Dermis microvascular lymphatic vessel endothelial cell (primary cell): ENCODE measurements around the gene HSD17B1. TPM values are rescaled to one million over a fixed set of nuclear protein-coding genes. Genes with fewer than 3 reads are reported as not detected.
"Not testable (repeated sequence)": the region's sequence is repeated elsewhere in the genome, so short reads cannot be mapped to it uniquely, and the experiment has no call there.

Experiments
- DNase-seq, 2 donors: peaks; one replicate each; pipeline versions ENCODE4 v3.0.0 to v3.0.0-alpha.2; 2010; ENCODE audit warnings: low read depth in 2 of 2
- total RNA-seq: library from RNA; depleted of rRNA; stranded (reverse); fragments of >200 nt; gene quantifications from 2 replicates; pipeline ENCODE4 v1.2.1, GENCODE V29; 2014

Gene HSD17B1
- total RNA-seq, 1 donor from 2014 or later = 0.39 TPM

- DNase-seq = no peak
Measured at GRCh38 chr17:42547001-42547461, 5.7 kb upstream of the HSD17B1 start.

GRCh38 chr17:42547698-42548069, 5.0 kb upstream of the HSD17B1 start:
- no peak for DNase-seq

GRCh38 chr17:42548070-42548837, 4.5 kb upstream of the HSD17B1 start:
- DNase-seq = peak in 1 of 2 donors; percentile 72

GRCh38 chr17:42548993-42549755, 3.5 kb upstream of the HSD17B1 start:
- DNase-seq = no peak

- peak in 1 of 2 donors; percentile 25 for DNase-seq
Measured at GRCh38 chr17:42553161-42553818, 567 bp downstream of the HSD17B1 start.

- DNase-seq = peak in 1 of 2 donors; percentile 29
Measured at GRCh38 chr17:42553866-42554249, 1.1 kb downstream of the HSD17B1 start.

- peak; percentile 73 to 90 for DNase-seq
Measured at GRCh38 chr17:42554250-42555121, 1.8 kb downstream of the HSD17B1 start.

GRCh38 chr17:42555122-42555622, 2.4 kb downstream of the HSD17B1 start:
- DNase-seq = no peak

GRCh38 chr17:42555961-42556617, 3.4 kb downstream of the HSD17B1 start:
- not testable (repeated sequence) for DNase-seq

- no peak for DNase-seq
Measured at GRCh38 chr17:42559075-42559474, 6.4 kb downstream of the HSD17B1 start.

GRCh38 chr17:42560246-42560645, 7.5 kb downstream of the HSD17B1 start:
- DNase-seq = no peak

GRCh38 chr17:42561897-42562387, 9.2 kb downstream of the HSD17B1 start, which contains the start of gene COASY:
Gene COASY (plus strand): TSS chr17:42562148. CDS start chr17:42562623, 475 bp downstream.
- peak; percentile 96 to 98 for DNase-seq

GRCh38 chr17:42562388-42563142, 9.8 kb downstream of the HSD17B1 start:
- DNase-seq = peak in 1 of 2 donors; percentile 34

GRCh38 chr17:42563143-42563509, 10.4 kb downstream of the HSD17B1 start:
- no peak for DNase-seq

GRCh38 chr17:42563543-42563942, 10.8 kb downstream of the HSD17B1 start:
- peak in 1 of 2 donors; percentile 29 for DNase-seq

GRCh38 chr17:42563950-42564349, 11.2 kb downstream of the HSD17B1 start:
- DNase-seq = no peak

GRCh38 chr17:42564815-42565522, 12.2 kb downstream of the HSD17B1 start:
- no peak for DNase-seq

GRCh38 chr17:42565523-42566214, 12.9 kb downstream of the HSD17B1 start:
- no peak for DNase-seq
